ENCODE results near the gene KCNRG.

Gene KCNRG

GRCh38 chr13:50011461-50011860 is 3.8 kb upstream of the KCNRG start:
- no peak for DNase-seq (ENCODE audit: low read depth)
- no peak for TF ChIP-seq CTCF (IDR thresholded peaks at IDR 0.05; ENCODE audit: low read depth, low read length, missing control alignments)

GRCh38 chr13:50012396-50013169 is 2.7 kb upstream of the KCNRG start:
- no peak overlapping the region for H3K4me3 ChIP-seq (ENCODE audit: low read depth, low read length)
- DNase-seq (ENCODE audit: low read depth), result no peak
- no peak for TF ChIP-seq CTCF (IDR thresholded peaks at IDR 0.05; ENCODE audit: low read depth, low read length, missing control alignments)

More at GRCh38 chr13:50011461-50011860, 3.8 kb upstream of the KCNRG start:
- H3K4me3 ChIP-seq (ENCODE audit: low read depth, low read length), result no peak overlapping the region

GRCh38 chr13:50014386-50014785 is 858 bp upstream of the KCNRG start:
- DNase-seq (ENCODE audit: low read depth), result no peak
- TF ChIP-seq CTCF (IDR thresholded peaks at IDR 0.05; ENCODE audit: low read depth, low read length, missing control alignments), result no peak
- H3K4me3 ChIP-seq (ENCODE audit: low read depth, low read length), result no peak overlapping the region

- DNase-seq (ENCODE audit: low read depth), result no peak
- no peak for TF ChIP-seq CTCF (IDR thresholded peaks at IDR 0.05; ENCODE audit: low read depth, low read length, missing control alignments)
- H3K4me3 ChIP-seq (ENCODE audit: low read depth, low read length), result no peak overlapping the region
Measured at GRCh38 chr13:50015750-50016149, 506 bp downstream of the KCNRG start.

- DNase-seq (ENCODE audit: low read depth), result no peak
- no peak for TF ChIP-seq CTCF (IDR thresholded peaks at IDR 0.05; ENCODE audit: low read depth, low read length, missing control alignments)
- no peak overlapping the region for H3K4me3 ChIP-seq (ENCODE audit: low read depth, low read length)
Measured at GRCh38 chr13:50016444-50016843, 1.2 kb downstream of the KCNRG start.

- no peak for TF ChIP-seq CTCF (IDR thresholded peaks at IDR 0.05; ENCODE audit: low read depth, low read length, missing control alignments)
- DNase-seq (ENCODE audit: low read depth), result no peak
- no peak overlapping the region for H3K4me3 ChIP-seq (ENCODE audit: low read depth, low read length)
Measured at GRCh38 chr13:50017819-50018218, 2.6 kb downstream of the KCNRG start.

- no peak for DNase-seq (ENCODE audit: low read depth)
- no peak overlapping the region for H3K4me3 ChIP-seq (ENCODE audit: low read depth, low read length)
- TF ChIP-seq CTCF (IDR thresholded peaks at IDR 0.05; ENCODE audit: low read depth, low read length, missing control alignments), result no peak
Measured at GRCh38 chr13:50025436-50025835, 10.2 kb downstream of the KCNRG start.
